Fibroblast of gingiva (primary cell): ENCODE measurements around the gene HERC2.
"Not testable (repeated sequence)": the region's sequence is repeated elsewhere in the genome, so short reads cannot be mapped to it uniquely, and the experiment has no call there.

Experiments used
- DNase-seq: peaks from one replicate; pipeline ENCODE4 v3.0.0-alpha.2; 2011; ENCODE audit warnings: low read depth

Gene HERC2, protein sequence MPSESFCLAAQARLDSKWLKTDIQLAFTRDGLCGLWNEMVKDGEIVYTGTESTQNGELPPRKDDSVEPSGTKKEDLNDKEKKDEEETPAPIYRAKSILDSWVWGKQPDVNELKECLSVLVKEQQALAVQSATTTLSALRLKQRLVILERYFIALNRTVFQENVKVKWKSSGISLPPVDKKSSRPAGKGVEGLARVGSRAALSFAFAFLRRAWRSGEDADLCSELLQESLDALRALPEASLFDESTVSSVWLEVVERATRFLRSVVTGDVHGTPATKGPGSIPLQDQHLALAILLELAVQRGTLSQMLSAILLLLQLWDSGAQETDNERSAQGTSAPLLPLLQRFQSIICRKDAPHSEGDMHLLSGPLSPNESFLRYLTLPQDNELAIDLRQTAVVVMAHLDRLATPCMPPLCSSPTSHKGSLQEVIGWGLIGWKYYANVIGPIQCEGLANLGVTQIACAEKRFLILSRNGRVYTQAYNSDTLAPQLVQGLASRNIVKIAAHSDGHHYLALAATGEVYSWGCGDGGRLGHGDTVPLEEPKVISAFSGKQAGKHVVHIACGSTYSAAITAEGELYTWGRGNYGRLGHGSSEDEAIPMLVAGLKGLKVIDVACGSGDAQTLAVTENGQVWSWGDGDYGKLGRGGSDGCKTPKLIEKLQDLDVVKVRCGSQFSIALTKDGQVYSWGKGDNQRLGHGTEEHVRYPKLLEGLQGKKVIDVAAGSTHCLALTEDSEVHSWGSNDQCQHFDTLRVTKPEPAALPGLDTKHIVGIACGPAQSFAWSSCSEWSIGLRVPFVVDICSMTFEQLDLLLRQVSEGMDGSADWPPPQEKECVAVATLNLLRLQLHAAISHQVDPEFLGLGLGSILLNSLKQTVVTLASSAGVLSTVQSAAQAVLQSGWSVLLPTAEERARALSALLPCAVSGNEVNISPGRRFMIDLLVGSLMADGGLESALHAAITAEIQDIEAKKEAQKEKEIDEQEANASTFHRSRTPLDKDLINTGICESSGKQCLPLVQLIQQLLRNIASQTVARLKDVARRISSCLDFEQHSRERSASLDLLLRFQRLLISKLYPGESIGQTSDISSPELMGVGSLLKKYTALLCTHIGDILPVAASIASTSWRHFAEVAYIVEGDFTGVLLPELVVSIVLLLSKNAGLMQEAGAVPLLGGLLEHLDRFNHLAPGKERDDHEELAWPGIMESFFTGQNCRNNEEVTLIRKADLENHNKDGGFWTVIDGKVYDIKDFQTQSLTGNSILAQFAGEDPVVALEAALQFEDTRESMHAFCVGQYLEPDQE (N-terminal part only)

DNA sequence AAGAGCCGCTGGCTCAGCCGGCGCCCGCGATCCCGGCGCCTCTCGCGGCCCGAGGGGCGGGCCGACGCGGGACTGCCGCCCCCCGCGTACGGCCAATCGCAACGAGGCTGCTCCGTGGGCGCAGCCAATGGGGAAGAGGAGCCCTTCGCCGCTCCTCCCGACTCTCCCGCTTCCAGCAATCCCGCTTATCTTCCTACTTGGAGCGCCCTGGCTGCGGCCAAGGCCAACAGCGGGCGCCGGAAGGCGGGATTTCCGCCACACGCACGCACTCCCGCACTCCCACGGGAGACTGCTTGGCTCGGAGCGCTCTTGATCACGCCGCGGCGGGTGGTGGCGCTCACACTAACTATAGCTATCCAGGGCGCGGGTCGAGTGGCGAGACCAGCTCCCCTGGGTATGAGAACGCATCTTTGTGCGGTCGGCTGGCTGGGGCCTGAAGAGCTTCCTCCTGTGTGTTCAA is at the start of gene HERC2:
Gene HERC2, minus strand, starts transcription at position 51 of the 460 bp plus-strand sequence. CDS start 746 bp downstream, outside the sequence.
- not testable (repeated sequence) for DNase-seq

DNA sequence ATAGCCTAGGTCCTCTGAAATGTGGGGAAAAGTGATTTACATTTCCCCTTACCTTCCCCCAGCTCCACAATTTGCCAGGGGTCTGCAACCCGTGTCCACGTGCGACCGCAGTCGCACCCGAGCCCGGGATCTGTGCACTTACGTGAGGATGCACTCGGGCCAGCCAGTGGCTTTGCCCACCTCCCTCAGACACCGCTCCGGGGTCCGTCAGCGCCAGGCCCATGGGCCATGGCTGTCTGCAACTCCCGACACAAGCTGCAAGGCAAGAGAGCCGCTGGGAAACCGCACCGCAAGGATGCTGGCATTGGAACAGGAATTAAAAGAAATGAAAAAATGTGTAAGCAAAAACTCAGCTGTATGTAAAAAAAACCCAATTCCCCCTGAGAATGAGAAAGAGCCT is 43.5 kb upstream of the HERC2 start:
- not testable (repeated sequence) for DNase-seq

DNA sequence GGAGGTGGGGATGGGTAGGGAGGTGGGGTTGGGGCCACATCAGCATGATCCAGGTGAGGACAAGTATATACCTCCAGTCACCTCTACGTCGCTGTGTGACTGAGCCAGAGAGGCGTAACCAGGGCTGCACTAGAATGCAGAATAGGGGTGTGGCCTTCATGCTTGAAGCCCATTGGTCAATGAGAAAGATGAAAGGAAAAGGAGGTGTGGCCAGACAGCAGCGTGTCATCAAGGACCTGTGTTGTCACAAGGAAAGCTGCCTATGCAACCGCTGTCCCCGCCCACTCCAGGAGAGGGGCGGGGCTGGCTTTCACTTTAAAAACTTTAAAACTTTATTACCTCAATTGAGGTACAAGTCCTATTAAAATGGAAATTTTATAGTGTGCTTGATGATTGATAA is 36.0 kb upstream of the HERC2 start, which contains the start of gene GOLGA6L24:
Gene GOLGA6L24, minus strand, starts transcription at position 101 of the 400 bp plus-strand sequence. Its CDS starts 61 bp downstream, at position 40.
- DNase-seq = not testable (repeated sequence)

DNA sequence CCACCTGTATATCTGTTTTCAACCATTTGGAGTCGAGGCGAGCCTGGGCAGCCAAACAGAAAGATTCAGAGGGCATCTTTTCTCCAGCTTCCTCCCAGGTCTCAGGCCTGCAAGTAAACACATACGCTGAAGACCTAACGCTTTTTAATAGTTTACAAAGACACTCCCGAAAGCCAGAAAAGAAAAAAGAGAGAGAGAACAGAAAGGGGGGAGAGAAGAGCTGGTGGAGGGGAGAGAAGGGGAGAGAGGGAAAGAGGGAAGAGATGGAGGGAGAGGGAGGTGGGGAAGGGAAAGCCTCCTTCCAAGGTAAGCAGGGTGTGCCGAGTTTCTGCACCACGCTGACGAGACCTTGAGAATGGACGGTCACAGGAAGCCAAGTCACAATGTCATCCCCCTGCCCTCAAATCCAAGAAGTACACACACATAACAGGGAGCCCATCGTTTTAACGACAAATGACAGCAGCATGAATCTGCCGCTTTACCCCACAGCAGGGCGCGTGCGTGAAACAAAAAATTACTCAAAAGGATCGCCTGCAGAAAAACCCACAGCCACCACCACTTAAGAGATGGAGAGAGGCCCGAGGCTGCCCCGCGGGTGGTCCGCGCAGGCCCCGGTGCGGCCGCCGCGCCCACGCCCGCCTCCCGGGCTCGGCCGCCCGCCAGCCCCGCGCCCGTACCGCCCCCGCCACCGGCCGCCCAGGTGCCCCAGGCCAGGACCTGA is 461 bp downstream of the HERC2 start:
- DNase-seq = not testable (repeated sequence)

DNA sequence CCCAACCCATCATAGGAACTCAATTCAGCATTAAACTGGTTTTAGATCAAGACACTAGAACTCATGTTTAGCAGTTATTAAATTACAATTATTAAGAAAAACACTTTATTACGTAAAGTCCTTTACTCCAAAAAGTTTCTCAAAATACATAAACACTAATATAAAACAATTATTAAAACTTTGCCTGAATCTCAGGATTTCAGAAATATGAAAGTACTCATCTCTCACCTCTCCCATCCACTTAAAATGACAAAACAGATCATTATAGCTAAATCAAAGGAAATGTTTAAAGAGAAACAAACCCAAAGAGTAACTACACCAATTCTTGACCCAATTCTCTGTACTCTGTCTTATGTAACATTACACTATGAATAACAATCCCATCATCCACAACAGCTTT is 2.3 kb downstream of the HERC2 start:
- DNase-seq = not testable (repeated sequence)

DNA sequence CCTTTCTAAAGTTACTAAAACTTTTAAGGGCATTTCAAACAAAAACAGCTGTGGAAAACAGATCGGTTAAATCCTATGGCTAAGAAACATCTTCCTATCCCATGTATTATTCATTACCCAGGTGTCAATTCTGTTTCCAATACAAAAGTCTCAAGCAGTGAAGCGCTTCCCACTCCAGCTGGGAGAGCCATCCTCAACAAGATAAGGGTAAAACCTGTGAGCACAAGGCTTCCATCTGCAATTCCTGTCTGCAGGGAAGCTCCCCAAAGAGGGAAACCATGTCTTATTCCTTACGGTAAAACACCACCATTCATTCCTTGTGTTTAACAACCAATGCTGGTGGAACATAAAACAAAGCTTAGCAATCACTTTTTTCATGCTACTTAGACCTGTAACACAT is 3.2 kb downstream of the HERC2 start:
- DNase-seq = not testable (repeated sequence)

DNA sequence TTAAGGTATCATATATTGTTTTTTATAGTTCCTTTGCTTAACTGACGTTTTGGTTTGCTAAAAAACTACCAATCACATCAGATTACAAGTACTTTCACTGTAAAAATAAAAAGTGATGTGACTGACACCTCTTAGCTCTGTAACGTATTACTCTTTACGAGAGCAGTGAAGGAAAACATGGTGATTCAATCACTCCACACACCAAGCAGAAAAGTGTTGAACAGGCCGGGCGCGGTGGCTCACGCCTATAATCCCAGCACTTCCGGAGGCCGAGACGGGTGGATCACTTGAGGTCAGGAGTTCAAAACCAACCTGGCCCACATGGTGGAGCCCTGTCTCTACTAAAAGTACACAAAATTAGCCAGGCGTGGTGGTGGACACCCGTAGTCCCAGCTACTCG is 3.9 kb downstream of the HERC2 start:
- not testable (repeated sequence) for DNase-seq

DNA sequence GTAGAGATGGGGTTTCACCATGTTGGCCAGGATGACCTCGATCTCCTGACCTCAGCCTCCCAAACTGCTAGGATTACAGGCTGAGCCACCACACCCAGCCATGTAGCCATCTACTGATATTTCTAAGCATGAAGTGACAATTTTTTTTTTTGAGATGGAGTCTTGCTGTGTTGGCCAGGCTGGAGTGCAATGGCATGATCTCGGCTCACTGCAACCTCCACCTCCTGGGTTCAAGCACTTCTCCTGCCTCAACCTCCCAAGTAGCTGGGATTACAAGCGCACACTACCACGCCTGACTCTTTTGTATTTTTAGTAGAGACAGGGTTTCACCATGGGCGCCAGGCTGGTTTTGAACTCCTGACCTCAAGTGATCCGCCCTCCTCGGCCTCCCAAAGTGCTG is 5.0 kb downstream of the HERC2 start:
- DNase-seq = not testable (repeated sequence)

DNA sequence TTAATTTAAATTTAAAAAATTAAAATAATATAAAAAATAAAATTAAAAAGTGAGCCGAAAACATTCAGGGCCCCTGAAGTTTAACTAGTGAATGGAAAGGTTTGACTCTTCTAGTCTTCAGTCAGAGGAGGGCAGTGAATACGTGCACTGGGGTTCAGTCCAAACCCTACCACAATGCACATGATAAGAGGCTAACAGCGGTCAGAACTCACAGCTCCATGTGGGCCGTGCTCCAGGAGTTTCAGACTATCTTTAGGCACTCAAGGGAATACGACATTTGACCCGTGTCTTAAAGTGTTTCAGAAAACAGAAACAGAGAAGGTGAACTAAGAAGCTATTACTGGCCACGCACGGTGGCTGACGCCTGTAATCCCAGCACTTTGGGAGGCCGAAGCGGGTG is 11.5 kb downstream of the HERC2 start:
- DNase-seq = not testable (repeated sequence)

DNA sequence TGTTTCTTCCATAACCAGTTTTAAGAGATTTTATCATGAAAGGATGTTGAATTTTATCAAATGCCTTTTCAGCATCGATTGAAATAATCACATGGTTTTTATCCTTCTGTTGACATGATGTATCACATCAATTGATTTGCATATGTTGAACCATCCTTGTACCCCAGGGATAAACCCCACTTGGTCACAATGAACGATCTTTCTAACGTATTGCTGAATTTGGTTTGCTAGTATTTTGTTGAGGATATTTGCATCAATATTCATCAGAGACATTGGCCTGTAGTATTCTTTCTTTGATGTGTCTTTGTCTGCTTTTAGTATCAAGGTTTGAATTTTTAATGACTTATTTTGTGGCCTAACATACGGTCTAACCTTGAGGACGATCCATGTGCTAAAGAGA is 13.3 kb downstream of the HERC2 start:
- DNase-seq = not testable (repeated sequence)

DNA sequence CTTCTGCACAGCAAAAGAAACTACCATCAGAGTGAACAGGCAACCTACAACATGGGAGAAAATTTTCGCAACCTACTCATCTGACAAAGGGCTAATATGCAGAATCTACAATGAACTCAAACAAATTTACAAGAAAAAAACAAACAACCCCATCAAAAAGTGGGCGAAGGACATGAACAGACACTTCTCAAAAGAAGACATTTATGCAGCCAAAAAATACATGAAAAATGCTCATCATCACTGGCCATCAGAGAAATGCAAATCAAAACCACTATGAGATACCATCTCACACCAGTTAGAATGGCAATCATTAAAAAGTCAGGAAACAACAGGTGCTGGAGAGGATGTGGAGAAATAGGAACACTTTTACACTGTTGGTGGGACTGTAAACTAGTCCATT is 16.3 kb downstream of the HERC2 start:
- DNase-seq = not testable (repeated sequence)

DNA sequence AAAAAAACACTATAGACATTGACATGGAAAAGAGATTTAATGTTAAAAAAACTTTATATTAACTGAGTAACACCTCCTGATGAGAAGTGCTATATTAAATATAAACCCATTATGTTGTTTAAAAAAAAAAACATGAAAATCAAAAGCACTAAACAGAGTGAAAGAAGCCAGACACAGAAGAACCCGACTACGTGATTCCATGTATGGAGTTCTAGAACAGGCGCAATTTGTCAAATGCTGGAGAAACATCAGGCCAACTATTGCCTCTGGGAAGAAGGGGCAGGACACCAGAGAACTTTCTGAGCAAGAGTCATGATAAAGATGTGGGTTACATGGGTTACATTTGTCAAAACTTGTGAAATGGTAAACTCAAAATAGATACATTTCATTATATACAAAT is 24.5 kb downstream of the HERC2 start:
- DNase-seq = not testable (repeated sequence)

DNA sequence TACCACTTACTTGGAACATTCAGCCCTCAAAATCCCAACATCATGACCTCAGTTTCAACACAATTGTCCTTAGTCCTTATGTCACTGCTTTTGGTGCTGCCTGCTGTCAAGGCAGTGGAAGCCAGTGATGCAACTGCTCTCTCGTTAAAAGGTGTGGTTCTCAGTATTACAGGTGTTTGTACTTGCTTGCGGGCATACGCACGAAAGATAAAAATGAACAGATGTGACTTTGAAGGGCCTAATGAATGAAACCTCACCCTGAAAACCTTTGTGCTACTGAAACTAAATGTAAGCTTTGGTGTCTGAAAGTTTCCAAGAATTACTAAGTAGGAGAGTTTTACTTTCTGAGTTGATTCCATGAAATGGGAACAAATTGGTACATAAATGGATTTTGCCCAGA is 25.2 kb downstream of the HERC2 start:
- not testable (repeated sequence) for DNase-seq

DNA sequence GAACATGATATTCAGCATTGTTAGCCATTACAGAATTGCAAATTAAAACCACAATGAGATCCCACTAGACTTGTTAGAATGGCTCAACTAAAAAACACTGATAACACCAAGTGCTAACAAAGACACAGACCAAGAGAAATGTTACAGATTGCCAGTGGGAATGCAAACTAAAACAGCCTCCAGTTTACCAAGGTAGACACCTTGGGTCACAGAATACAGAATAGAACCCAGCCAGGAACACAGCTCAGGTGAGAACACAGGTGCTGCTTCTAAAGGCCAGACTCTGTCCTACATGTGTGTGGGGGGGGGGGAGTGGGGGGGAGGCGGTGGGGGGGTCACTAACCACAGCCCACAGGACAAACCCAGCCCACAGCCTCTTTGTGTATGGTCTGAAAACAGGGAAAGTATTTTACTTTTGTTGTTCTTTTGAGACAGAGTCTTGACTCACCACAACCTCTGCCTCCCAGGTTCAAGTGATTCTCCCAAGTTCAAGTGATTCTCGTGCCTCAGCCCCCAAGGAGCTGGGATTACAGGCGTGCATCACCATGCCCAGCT is 26.9 kb downstream of the HERC2 start:
- not testable (repeated sequence) for DNase-seq

DNA sequence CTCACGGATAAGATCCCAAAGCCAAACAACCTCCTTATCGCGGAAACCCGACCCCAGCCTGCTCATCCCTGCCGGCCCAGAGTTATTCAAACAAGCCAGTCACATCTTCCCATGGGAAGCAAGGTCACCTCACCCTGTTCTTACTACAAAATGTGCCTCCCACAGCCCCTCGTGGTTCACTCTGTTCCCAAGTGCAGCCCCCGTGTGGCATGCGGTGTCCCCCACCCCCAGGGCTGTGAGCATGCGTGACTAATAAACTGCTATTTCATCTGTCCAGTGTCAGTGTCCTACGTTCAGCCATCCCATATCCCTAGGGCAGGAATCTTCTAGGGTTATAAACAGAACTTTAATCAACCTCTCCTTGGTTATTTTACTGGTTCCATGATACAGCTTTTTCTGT is 27.4 kb downstream of the HERC2 start:
- not testable (repeated sequence) for DNase-seq

DNA sequence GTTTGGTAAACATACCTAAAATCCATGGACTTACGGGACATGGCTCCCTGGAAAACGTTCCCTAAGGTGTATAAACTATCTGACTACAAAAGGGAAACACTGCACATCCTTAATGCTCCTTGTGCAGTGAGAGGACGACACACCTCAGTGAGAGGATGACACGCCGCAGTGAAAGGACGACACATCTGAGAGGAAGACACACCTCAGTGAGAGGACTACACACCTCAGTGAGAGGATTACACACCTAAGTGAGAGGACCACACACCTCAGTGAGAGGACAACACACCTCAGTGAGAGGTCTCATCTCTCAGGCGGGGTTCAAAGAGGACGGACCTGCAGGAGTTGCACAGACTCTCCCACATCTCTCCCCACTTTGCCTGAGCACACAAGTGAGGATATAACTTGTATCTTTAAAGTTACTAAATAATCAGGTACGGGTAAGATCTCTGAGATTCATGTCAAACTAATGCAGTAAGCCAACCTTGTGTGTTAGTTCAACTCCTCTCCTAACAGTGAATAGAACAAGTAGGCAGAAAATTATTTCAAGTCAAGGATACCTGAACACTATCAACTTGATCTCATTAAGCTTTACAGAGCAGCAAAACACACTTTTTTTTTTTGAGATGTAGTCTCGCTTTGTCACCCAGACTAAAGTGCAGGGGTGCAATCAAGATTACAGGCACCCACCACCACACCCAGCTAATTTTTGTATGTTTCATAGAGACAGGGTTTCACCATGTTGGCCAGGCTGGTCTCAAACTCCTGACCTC is 32.1 kb downstream of the HERC2 start:
- no peak for DNase-seq

DNA sequence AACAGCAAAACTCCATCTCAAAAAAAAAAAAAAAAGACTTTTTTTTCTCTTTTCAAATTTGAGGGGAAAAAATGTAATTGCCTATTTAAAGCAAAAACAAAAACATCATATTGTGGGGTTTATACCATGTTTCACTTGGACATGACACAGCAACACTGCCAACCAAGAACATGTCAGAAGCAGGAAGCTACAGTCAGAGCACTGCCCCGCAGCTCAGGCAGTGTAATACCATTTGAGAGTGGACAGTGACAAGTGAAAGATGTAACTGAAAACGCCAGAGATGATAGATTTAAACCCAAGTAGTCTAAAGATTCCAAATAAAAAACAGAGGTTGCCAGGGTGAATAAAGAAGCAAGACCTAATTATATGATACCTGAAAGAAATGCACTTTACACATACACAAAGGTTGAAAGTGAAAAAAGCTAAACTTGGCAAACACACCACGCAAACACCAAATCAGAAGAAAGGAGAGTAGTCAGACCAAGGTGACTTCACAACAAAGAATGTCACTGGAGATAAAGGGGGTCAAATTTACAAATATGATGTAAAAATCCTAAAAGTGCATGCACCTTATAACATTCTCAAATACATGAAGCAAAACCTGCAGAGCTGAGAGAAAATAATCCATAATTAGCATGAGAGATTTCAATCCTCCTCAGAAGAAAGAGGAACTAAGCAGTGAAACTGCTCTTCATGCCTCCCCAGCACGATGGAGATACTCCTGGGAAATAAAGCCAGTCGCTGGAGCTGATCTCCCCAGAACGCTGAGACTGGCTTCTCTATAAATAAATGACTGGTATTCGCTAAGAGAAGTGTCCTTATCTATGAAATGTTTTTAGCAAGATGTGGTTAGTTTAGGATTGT is 32.9 kb downstream of the HERC2 start:
- DNase-seq = not testable (repeated sequence)

DNA sequence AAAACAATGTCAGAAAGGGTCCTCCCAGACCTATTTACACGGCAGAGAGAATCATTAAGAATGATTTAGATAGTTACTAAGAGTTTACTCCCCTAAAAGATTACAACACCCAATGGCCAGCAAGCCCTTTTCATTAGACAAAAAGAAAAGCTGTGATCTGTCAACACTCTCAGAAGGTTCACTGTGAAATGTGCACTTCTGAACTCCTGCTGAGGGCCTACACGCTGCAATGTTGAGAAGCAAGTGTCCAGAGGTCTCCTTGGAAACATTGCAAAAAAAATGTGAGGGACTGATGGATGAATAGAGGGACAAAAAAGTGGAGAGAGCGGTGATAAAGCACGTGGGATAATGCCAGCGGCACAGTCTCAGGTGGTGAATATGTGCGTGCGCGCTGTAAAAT is 35.3 kb downstream of the HERC2 start:
- DNase-seq = not testable (repeated sequence)

DNA sequence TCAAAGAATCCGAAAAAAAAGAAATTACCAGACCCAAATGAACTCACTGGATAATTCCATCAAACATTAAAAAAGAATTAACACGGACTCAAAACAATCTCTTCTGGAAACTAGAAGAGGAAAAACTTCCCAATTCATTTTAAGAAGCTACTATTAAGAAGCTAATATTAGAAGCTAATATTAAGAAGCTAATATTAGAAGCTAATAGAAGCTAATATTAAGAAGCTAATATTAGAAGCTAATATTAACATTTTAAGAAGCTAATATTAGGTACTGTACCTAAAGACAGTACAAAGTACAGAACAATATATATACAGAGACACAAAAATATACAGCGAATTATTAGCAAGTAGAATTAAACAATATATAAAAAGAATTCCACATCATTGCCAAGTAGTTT is 35.9 kb downstream of the HERC2 start:
- DNase-seq = no peak
